ENCODE data around the gene TOP1. TPM values are rescaled to one million over a fixed set of nuclear protein-coding genes. Genes with fewer than 3 reads are reported as not detected.
"Not testable (repeated sequence)": the region's sequence is repeated elsewhere in the genome, so short reads cannot be mapped to it uniquely, and the experiment has no call there.

Gene TOP1
- total RNA-seq, 2 experiments from 2014 or later, result 91.7 to 92.6 TPM

GRCh38 chr20:41110012-41110411 is 81.4 kb downstream of the TOP1 start:
- H3K4me1 Mint-ChIP-seq (ENCODE audit: low read depth), result no peaks in the 10 kb centered on the region
- H3K9me3 Mint-ChIP-seq, result no peaks in the 10 kb centered on the region
- CTCF ChIA-PET, result interaction anchor here (1.2 to 1.3 kb wide), 2 partner anchors 15 to 142 kb away, joined by 3 to 6 read pairs; no protein-coding TSS in a partner anchor
- no peaks in the 10 kb centered on the region for H3K27me3 Mint-ChIP-seq (ENCODE audit: low read depth)
- no peak overlapping the region for H3K4me3 Mint-ChIP-seq
- intact Hi-C loops (cut with micrococcal nuclease), result no loop called here
- H3K27ac Mint-ChIP-seq, result no peak overlapping the region
- peaks cover 23% of the 10 kb centered on the region for H3K36me3 Mint-ChIP-seq (ENCODE audit: low read depth)
- DNase-seq, result no peak

- DNase-seq, result no peak
- peak overlapping the region; percentile 3 for H3K27ac Mint-ChIP-seq
- intact Hi-C loops (cut with micrococcal nuclease), result no loop called here
- H3K4me1 Mint-ChIP-seq (ENCODE audit: low read depth), result no peaks in the 10 kb centered on the region
- no peaks in the 10 kb centered on the region for H3K9me3 Mint-ChIP-seq
- H3K36me3 Mint-ChIP-seq (ENCODE audit: low read depth), result peaks cover 28% of the 10 kb centered on the region
- H3K4me3 Mint-ChIP-seq, result no peak overlapping the region
- CTCF ChIA-PET, result interaction anchor here (0.9 to 3.3 kb wide), 4 partner anchors 16 to 148 kb away, joined by 3 to 10 read pairs (median 4); no protein-coding TSS in a partner anchor
- no peaks in the 10 kb centered on the region for H3K27me3 Mint-ChIP-seq (ENCODE audit: low read depth)
Observed at GRCh38 chr20:41110930-41111577, 82.4 kb downstream of the TOP1 start.

- DNase-seq, result no peak
- no peaks in the 10 kb centered on the region for H3K9me3 Mint-ChIP-seq
- H3K4me3 Mint-ChIP-seq, result no peak overlapping the region
- intact Hi-C loops (cut with micrococcal nuclease), result no loop called here
- H3K36me3 Mint-ChIP-seq (ENCODE audit: low read depth), result peaks cover 32% of the 10 kb centered on the region
- H3K27ac Mint-ChIP-seq, result no peak overlapping the region
- H3K27me3 Mint-ChIP-seq (ENCODE audit: low read depth), result no peaks in the 10 kb centered on the region
- no peaks in the 10 kb centered on the region for H3K4me1 Mint-ChIP-seq (ENCODE audit: low read depth)
- CTCF ChIA-PET, result interaction anchor here (0.7 to 3.3 kb wide), 5 partner anchors 17 to 149 kb away, joined by 3 to 10 read pairs (median 4); no protein-coding TSS in a partner anchor
Observed at GRCh38 chr20:41111578-41111951, 82.9 kb downstream of the TOP1 start.

- no peak for DNase-seq
- Mint-ChIP-seq H3K27ac (no peak overlapping the region), H3K4me3 (no peak overlapping the region), H3K9me3 (no peaks in the 10 kb centered on the region), H3K4me1 (ENCODE audit: low read depth) (no peaks in the 10 kb centered on the region), H3K27me3 (ENCODE audit: low read depth) (no peaks in the 10 kb centered on the region), H3K36me3 (ENCODE audit: low read depth) (peaks cover 43% of the 10 kb centered on the region)
- intact Hi-C loops (cut with micrococcal nuclease), result no loop called here
- CTCF ChIA-PET, result interaction anchor here (0.6 kb wide), 1 partner anchor 148 kb away, joined by 6 read pairs; no protein-coding TSS in a partner anchor
Observed at GRCh38 chr20:41116282-41116956, 87.8 kb downstream of the TOP1 start.

GRCh38 chr20:41118159-41118558 is 89.5 kb downstream of the TOP1 start:
- CTCF ChIA-PET, result interaction anchor here (0.7 kb wide), 1 partner anchor 112 kb away, joined by 3 read pairs; no protein-coding TSS in a partner anchor
- intact Hi-C loops (cut with micrococcal nuclease), result not testable (repeated sequence)

GRCh38 chr20:41118632-41119031 is 90.0 kb downstream of the TOP1 start:
- CTCF ChIA-PET, result no interaction called here
- no peak overlapping the region for H3K4me3 Mint-ChIP-seq
- no peak for DNase-seq
- intact Hi-C loops (cut with micrococcal nuclease), result no loop called here
- H3K9me3 Mint-ChIP-seq, result no peaks in the 10 kb centered on the region
- H3K27ac Mint-ChIP-seq, result no peak overlapping the region
- H3K36me3 Mint-ChIP-seq (ENCODE audit: low read depth), result peaks cover 45% of the 10 kb centered on the region
- no peaks in the 10 kb centered on the region for H3K27me3 Mint-ChIP-seq (ENCODE audit: low read depth)
- H3K4me1 Mint-ChIP-seq (ENCODE audit: low read depth), result no peaks in the 10 kb centered on the region

More at GRCh38 chr20:41118159-41118558, 89.5 kb downstream of the TOP1 start:
- not testable (repeated sequence) for H3K4me3 Mint-ChIP-seq; H3K27me3 Mint-ChIP-seq (ENCODE audit: low read depth); H3K27ac Mint-ChIP-seq; H3K9me3 Mint-ChIP-seq; DNase-seq; H3K4me1 Mint-ChIP-seq (ENCODE audit: low read depth)
- peaks cover 46% of the 10 kb centered on the region for H3K36me3 Mint-ChIP-seq (ENCODE audit: low read depth)

GRCh38 chr20:41119614-41120561 is 91.3 kb downstream of the TOP1 start:
- Mint-ChIP-seq H3K4me3 (no peak overlapping the region), H3K9me3 (no peaks in the 10 kb centered on the region), H3K27me3 (ENCODE audit: low read depth) (no peaks in the 10 kb centered on the region), H3K4me1 (ENCODE audit: low read depth) (no peaks in the 10 kb centered on the region), H3K36me3 (ENCODE audit: low read depth) (peaks cover 39% of the 10 kb centered on the region), H3K27ac (no peak overlapping the region)
- DNase-seq, result no peak
- intact Hi-C loops (cut with micrococcal nuclease), result no loop called here
- CTCF ChIA-PET, result interaction anchor here (1.3 to 3.2 kb wide), 5 partner anchors 15 to 291 kb away, joined by 4 to 18 read pairs (median 5); no protein-coding TSS in a partner anchor

- H3K36me3 Mint-ChIP-seq (ENCODE audit: low read depth), result peaks cover 37% of the 10 kb centered on the region
- H3K4me1 Mint-ChIP-seq (ENCODE audit: low read depth), result no peaks in the 10 kb centered on the region
- intact Hi-C loops (cut with micrococcal nuclease), result no loop called here
- H3K27me3 Mint-ChIP-seq (ENCODE audit: low read depth), result no peaks in the 10 kb centered on the region
- H3K9me3 Mint-ChIP-seq, result no peaks in the 10 kb centered on the region
- CTCF ChIA-PET, result interaction anchor here (1.0 to 3.2 kb wide), 8 partner anchors 13 to 290 kb away, joined by 3 to 18 read pairs (median 4); partner anchors contain the start of gene PLCG1
- peak overlapping the region; percentile 50 for H3K27ac Mint-ChIP-seq
- H3K4me3 Mint-ChIP-seq, result no peak overlapping the region
- DNase-seq, result no peak
Observed at GRCh38 chr20:41121399-41121798, 92.8 kb downstream of the TOP1 start.

GRCh38 chr20:41123631-41124030 is 95.0 kb downstream of the TOP1 start:
- Mint-ChIP-seq H3K4me1 (ENCODE audit: low read depth) (no peaks in the 10 kb centered on the region), H3K36me3 (ENCODE audit: low read depth) (peaks cover 36% of the 10 kb centered on the region), H3K27ac (no peak overlapping the region), H3K27me3 (ENCODE audit: low read depth) (no peaks in the 10 kb centered on the region), H3K4me3 (no peak overlapping the region), H3K9me3 (no peaks in the 10 kb centered on the region)
- intact Hi-C loops (cut with micrococcal nuclease), result no loop called here
- DNase-seq, result no peak
- CTCF ChIA-PET, result no interaction called here

GRCh38 chr20:41124451-41125094 is 96.0 kb downstream of the TOP1 start:
- H3K9me3 Mint-ChIP-seq, result no peaks in the 10 kb centered on the region
- CTCF ChIA-PET, result interaction anchor here (2.9 kb wide), 1 partner anchor 11 kb away, joined by 9 read pairs; no protein-coding TSS in a partner anchor
- H3K27me3 Mint-ChIP-seq (ENCODE audit: low read depth), result no peaks in the 10 kb centered on the region
- no peak overlapping the region for H3K4me3 Mint-ChIP-seq
- no peaks in the 10 kb centered on the region for H3K4me1 Mint-ChIP-seq (ENCODE audit: low read depth)
- peaks cover 36% of the 10 kb centered on the region for H3K36me3 Mint-ChIP-seq (ENCODE audit: low read depth)
- intact Hi-C loops (cut with micrococcal nuclease), result no loop called here
- DNase-seq, result no peak
- no peak overlapping the region for H3K27ac Mint-ChIP-seq

- CTCF ChIA-PET, result interaction anchor here (1.5 to 2.9 kb wide), 2 partner anchors 10 to 213 kb away, joined by 4 to 9 read pairs; no protein-coding TSS in a partner anchor
- H3K4me3 Mint-ChIP-seq, result no peak overlapping the region
- no peaks in the 10 kb centered on the region for H3K27me3 Mint-ChIP-seq (ENCODE audit: low read depth)
- no peak overlapping the region for H3K27ac Mint-ChIP-seq
- no peaks in the 10 kb centered on the region for H3K9me3 Mint-ChIP-seq
- peaks cover 3% of the 10 kb centered on the region for H3K4me1 Mint-ChIP-seq (ENCODE audit: low read depth)
- H3K36me3 Mint-ChIP-seq (ENCODE audit: low read depth), result peaks cover 29% of the 10 kb centered on the region
- intact Hi-C loops (cut with micrococcal nuclease), result no loop called here
- no peak for DNase-seq
Observed at GRCh38 chr20:41125530-41126457, 97.2 kb downstream of the TOP1 start.

Data from activated naive CD4-positive, alpha-beta T cell treated with anti-CD3 and anti-CD28 coated beads for 36 hours (primary cell).